NCI-H1436 treated with DMSO at 0.1 percent for 48 hours (cell line): ENCODE results near the gene CHST10.

Source experiments
- DNase-seq: peaks from one replicate; lab custom pipeline; 2025; lab: John Stamatoyannopoulos, UW

Gene CHST10

DNA sequence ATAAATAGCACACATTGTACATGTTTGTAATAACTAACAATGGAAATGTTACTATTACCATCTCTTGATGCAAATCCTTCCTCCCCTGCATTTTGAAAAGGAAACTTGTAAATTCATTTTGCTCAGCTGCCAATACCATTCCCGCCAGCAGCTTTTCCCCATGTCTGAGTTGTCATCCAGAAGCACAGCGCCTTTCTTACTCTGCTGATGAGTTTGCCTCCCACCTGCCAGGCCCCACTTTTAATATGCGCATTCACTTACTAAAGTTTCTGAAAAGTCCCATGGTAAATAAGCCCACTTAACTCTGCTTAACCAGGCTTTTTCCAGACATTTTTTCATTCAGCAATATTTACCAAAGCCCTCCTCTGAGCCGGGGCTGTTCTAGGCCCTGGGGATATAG, 3.9 kb downstream of the CHST10 start:
- no peak for DNase-seq

DNA sequence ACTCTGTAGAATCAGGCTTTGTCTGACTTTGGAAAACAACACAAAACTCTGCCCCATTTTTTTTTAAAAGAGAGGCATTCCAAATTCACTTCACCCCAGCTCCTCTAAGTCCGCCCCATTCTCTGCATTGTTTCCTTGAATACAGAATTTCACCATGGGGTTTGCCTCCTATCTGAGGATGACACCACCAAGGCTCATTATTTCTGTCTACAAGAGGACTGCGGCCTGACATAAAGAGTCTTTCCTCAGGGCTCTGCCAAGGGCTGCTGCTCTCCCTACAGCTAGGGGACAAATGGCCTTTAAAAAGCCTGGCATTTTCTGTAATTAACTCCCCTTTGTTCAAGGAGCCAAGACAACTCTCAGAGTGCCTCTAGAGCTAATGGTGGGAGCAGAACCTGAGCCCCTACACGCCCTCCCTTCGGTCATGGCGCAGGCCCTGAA, 4.6 kb downstream of the CHST10 start:
- DNase-seq = no peak

DNA sequence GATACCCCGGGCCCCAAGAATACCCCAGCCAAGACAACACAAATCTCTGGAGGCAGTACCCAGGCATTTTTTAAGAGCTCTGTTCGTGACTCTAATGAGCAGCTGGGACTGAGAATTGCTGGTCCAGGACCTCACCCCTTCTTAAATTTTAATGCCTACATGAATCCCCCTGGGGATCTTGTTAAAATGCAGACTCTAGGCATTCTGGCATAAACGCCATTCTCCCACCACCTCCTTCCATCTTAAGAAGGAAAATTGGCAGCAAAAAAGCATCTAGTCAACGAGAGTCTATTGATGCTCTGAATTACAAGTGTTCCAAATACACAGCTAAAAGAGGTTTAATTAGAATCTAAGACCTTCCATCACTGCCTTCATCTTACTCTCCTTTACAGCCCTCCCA, 5.0 kb downstream of the CHST10 start:
- no peak for DNase-seq

DNA sequence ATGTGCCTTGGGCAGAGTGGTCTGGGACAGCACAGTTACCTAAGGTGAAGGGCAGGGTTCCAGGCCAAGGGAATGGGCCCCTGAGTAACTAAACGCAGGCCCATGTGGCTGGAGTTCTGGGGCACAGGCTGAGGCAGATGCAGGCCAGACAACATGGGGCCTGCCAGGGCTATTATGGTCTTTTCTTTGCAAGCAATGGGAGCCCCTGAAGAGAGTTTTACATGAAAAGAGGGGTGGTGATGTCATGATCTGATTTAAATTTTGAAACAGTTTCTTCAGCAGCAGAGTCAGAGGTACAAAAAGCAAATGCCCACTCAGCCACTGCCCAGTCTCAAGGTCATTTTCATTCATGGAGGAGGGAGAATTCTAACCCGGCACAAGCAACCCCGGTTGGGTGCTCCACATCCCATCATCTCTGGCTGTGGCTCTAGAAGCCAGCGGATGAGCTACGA, 5.6 kb downstream of the CHST10 start:
- no peak for DNase-seq

DNA sequence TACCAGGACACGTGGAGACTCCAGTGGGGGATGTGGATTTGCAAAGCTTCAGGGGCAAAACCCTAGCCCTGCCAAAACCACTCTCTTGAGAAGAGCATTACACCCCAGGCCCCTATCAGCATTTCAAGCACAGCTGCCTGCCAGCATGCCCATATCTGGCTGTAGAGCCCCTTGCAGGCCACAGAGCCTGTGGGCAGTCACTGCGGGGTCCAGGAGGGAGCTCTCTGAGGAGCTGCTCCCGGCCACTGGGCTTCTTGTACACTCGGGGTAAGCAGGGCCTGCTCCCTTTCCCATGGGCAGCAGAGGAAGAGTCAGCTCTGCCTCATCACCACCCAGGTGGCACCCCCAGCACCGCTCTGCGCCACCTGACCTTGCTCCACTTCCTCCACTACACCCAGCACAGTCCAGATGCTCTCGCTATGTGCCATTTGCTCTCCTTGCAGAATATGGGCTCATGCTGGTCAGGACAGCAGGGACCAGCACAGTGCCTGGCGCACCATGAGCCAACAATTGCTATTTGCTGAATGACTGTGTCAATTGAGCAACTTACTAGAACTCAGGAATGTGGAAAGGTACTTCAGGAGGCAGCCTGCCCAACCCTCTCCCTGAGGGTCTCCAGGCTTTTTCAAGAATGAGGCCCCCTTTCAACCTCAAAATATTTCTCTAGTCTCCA, 7.4 kb downstream of the CHST10 start:
- no peak for DNase-seq

DNA sequence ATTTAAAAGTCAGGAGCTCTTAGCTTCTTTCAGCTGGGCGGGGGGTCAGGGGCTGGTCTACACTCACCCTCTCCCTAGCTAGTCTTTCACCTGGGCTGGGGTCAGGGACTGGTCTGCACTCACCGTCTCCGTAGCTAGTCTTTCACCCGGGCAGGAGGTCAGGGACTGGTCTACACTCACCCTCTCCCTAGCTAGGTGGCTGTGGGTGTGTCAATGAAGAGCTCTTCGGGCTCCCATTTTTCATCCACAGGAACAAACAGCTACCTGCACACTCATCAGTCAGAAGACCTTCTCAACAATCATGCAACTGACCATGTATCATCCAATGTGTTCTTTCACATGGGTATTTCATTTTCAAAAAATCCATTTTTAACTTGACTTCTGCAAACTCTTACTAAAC, 8.0 kb downstream of the CHST10 start:
- DNase-seq = no peak

DNA sequence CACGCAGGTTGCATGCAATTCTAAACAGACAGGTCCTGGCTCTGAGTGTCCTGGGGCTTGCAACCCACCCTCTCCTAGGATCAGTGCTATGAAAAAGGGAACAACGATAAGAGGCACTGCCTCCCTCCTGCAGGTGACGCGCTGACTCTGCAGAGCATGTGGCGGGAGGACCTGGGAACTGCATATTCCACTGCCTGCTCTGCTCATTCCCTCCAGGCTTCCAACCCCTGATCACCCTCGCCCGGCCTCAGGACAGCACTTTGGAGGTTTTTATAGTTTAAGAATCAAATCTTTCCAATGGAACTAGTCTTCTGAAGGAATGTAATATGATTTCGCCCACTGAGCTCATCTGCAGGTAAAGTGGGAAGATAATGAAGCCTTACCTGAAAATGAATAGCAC, 8.5 kb downstream of the CHST10 start:
- DNase-seq = no peak

DNA sequence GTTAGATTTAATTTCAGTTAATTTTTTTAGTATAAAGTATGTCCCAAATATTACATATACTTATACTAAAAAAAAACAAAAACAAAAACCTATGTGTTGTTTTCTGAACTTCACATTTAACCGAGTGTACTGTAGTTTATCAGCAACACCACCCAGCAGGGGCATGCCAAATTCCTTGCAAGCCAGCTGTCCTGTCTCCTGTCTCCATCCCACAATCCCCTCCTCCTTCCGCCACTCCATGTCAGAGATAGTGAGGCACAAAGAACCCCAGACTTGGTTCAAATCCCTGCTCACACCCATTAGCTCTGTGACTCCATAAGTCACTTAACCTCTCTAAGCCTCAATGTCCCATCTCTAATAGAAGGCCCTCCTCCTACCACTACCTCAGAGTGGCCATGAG, 9.4 kb downstream of the CHST10 start:
- DNase-seq = no peak

DNA sequence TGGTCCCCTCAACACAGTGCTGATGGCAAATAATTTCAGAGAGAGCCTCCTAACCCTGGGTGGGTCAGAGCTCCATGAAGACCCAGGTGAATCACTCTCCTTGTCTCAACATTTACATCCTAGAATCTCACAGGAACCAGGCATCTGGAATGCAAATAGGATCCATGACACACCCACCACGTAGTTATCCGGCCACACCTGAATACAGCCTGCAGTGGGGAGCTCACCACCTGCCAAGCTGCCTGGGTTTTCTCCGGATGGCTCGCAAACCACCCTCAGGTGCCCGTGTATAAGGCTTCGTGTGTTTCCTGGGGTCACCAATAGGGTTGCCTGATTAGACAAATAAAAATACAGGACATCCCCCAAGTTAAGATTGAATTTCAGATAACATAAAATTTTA, 9.9 kb downstream of the CHST10 start:
- no peak for DNase-seq

DNA sequence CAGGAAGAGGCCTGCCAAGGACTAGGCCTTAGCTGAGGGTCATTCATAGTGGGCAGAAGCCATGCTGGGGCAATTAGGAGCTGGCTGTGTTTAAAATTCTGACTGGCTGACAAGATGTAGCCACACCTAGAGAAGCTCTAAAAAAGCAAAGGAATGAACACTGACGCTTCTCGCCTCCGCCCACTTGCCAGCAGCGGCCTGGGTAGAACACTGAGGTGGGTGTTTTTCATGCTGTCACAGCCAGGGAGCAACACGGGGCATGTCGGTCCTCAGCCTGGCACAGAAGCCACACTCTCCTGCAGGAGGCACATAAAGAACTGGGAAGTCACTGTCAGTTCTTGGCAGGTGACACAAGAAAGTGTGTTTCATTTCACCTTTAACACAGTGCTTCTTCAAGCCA, 10.4 kb downstream of the CHST10 start:
- DNase-seq = no peak

DNA sequence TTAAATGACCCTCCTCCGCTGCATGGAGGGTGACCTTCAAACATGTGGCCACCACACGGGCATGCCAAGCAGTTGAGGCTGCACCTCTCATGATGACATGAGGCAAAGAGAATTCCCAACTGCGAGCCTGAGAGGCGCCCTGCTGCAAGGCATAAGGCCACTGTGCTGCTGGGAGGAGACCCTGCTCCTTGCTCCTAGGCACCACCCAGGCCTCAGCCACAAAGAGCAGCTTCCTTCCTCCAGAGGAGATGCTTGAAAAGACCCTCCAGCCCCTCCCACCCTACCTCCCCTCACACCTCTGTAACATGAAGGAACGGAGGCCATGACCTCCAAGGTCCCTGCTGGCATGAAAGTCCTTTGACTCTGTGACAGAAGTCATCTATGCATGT, 11.4 kb downstream of the CHST10 start:
- DNase-seq = no peak

DNA sequence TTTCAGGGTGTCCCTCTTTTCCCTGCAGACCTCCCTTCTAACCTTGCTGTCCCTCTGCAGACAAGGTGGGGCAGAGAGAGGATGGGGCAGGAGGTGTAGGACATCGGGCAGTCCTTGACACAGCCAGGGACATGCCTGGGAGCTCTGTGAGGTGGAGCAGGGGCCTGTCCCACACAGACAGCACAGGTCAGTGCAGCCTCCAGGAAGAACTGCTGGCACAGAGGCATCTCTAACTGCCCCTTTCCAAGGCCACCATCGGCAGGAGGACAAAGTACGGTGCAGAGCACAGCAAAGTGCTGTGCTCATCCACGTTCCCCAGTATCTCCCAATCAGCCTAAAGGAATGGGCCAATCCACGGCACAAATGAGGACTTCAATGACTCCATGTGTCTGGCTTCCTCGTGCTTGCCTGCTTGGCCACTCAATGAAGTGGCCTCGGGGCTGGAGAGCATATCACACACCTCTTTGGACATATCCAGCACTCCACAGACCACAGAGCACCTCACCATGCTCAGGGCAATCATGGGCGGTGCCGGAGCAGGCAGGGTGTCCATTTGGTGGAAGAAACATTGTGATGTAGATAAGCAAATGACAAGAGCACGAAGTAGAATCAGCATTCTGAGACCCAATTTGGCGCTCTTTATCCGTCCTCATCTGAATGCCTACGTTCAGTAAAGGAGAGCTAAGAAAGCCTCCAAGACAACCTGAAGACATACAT, 11.9 kb downstream of the CHST10 start:
- no peak for DNase-seq

DNA sequence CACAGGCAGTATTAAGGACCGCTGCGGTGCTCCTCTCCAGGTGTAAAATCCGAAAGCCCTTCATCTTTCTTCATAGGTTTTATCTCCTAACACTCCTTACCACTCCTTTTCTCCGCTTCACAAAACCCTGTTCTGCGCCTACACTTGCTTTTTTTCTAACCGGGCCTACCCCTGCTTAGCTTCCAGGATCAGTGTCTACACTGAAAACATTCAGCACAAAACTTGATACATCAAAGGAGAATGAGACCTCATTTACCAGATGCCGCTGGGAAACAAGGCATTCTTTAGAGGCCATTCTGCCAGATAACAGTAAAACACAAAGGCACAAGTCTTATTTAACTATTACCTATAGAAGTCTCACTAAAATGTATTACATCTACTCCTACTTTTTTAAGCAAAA, 13.1 kb downstream of the CHST10 start:
- no peak for DNase-seq

DNA sequence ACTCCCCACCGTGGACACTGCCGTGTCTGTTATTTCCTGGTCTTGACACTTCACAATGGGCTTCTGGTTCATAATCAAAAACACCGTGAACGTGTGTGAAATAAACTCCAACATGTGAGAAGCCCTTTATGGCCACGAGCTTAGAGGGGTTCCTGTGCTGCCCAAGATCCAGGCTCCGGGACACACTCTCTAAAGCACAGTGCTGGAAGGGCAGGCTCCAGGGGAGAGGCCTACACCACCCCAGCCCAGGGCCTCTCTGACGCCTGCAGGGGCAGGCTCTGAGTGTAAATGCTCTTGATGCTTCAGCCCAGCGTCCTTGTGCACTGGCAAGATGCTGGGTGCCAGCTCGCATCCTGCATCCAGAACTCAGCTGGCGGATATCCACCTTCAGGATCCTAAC, 13.7 kb downstream of the CHST10 start:
- DNase-seq = no peak

DNA sequence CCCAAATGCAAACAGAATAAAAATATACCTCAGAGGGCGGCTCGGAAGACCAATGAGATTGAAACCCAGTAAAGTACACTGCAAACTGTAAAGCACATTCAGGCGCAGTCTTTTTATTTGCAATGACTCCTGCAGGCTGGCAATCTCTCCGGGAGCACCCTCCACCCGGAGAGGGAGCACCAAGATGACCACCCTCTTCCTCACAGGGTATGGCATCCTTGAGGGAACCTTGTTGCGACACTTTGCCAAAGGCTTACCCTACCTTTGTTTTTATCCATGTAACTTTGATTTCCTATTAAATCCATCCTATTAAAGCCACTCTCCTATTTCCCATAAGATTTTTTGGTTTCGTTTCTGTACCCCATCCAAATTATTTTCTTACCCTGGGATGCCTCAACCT, 16.2 kb downstream of the CHST10 start:
- no peak for DNase-seq

DNA sequence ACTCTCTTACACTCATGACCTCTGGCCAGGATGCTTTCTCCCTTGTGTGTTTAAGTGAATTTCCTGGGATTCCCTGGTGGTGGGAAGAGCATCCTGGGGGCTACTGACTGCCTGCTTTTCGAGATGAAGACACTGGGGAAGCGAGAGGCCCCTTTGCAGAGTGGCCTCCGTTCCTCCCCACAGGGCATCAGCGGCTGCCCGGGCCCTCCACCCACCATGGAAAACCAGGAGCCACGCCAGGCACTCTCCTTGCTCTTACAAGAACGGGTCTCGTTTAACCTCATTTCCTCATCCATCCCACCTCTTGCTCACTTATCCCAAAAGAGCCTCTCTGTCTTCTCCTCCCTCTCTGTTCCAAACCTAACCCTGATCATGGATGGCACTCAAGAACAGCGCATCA, 17.8 kb downstream of the CHST10 start:
- no peak for DNase-seq

DNA sequence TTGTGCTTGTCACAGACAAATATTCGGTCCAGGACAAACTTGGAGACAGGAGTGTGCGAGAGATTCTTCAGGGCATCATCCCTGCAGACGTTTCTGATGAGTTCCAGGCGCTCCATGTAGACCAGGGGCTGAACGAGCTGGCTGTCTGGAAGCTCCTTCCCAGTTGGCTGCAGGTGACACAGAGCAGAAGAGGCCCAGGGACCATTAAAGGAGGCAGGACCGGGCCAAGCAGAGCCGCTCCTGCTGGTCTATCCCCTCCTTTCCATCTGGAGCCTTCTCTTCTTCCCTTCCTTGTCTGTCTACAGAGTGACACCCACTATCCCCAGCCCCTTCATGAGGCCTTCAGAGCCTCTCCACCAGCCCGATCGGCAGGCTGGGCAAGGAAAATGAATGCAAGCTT, 19.5 kb downstream of the CHST10 start:
- no peak for DNase-seq

DNA sequence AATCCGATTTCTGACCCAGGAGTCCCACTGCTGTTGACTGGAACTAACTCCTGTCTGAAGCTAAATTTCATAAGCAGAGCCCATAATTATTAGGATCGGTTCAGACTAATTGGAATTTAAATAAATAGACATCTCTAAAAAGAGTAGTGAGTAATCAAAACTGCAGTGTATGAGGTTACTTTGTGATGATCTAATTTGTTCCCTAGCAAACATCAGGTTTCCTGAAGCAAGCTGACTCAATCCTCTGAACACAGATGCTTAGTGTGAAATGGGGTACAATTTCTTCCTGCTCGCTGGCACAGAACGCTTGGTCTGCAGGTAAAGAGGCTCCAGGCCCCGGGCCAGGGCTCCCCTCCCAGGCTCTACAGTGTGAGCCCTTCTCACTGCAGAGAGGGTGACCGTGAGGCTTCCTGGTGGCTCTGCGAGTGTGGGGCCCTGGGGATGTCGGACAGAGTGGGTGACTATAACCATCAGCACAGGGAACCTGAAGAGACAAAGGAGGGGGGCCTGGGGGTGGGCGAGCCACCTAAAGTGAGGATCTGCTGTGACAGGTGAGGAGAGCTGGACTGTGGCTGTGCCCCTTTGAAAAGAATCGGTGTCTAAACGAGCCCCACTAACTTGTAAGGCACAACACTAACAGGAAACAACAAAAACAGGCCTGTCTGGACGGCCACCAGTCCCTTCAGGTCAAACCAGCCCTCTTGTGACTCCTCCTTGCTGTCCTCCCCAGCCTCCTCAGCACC, 20.2 kb downstream of the CHST10 start:
- DNase-seq = no peak

DNA sequence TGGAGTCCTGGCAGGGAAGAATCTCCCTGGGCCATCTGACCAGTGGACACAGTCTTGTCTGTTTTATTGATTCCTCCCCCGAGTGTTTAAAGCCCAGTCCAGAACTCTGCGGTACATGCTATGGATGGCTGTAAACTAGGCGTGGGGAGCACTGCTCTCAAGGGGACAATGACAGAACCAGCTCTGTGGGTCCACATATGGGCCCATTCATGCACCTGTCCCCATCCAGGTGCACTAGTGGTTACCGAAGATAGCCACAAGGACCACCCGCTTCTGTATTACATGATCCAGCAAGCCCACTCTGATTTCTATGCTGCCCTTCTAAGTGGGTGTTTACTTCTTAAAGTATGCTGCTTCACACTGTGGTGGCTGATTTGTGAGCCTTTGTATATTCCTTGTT, 21.0 kb downstream of the CHST10 start:
- no peak for DNase-seq

DNA sequence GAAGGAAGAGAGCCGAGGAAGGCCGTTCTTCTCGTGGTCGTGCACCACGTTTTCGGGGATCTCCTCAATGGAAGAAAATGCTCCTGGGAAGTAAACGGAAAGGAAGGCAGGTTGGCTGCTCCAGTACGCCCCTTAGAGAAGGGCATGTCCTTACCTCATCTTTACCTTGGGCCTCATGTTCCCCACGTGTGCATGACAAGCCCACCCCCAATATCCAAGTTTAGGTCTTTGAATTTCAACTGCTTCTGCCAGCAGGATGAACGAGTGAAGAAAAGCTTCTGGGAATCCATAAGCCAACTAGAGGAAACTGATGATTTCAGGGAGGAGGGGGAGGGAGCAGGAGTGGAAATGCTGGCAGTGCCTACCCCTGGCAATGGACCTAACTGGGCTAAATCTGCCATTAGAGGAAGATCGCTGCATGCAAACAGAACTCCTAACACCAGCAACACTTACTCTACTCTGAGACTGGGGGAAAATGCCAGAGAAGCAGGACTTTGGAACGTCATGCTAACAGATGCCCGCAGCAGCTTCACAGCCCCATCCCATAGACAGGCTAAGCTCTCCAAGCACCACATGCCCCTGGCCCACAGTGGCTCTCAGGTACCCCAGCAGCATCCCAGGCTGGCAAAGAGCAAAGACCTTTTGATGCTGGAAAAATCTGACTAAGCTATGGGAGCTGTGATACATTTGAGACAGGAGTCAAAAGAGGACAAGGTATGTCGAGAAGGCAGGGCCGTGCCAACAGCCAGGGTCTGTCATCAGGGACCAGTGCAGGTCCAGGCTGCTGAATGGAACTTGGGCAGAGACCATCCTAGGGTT, 21.7 kb downstream of the CHST10 start:
- DNase-seq = no peak

DNA sequence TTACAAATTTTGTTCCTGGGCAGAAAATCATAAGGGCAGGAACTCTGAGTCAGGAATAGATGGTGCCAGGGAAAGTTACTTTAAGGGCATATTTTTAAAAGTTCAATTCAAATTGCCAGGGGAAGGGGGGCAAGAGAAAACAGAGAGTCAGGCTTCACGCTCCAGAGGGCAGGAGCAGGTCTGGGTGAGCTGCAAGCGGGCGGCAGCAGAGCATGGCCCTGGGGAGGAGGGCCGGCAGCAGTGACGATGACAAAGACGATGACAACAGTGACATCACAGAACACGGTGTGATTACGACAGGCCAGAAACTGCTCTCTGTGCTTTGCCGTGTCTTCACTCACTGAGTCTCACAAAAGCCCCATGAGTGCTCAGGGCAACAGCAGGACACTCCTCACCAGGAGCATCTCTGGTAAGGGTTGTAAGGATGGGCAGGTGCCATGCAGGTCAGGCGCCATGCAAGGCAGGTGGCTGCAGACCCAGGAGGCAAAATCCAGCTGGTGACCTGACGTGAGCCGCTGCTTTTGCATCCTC, 23.3 kb downstream of the CHST10 start:
- no peak for DNase-seq

DNA sequence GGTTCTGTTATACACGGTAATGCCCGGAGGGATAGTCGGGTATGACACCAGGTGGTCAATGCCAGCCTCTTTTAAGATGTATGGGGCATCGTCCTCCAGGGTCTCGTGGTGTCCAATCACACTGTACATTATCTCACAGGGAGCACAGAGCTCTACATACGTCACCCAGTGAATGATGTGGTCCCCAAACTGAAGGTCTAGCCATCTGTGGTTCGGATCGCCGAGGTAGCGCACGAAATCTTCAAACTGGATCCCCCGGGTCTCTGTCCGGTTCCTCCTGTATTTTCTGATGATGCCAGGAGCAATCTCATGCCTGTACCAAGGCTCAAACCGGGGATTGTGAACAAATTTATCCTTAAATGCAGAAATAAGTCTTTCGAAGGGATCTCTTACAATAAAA, 24.1 kb downstream of the CHST10 start:
- no peak for DNase-seq
